PC-3 (cell line): ENCODE results near the gene BLZF1.

Source experiments
- EZH2 ChIP-seq: fragments of 300-600 bp; sonication (generic); IDR thresholded peaks from one replicate; pipeline ENCODE4 v1.6.1; 2017; ENCODE audit warnings: antibody characterized with exemption, mild to moderate bottlenecking, low read length; ENCODE audit not compliant: unreplicated experiment
- TF ChIP-seq, protein P1 (sequence below): fragments of 300-600 bp; sonication (generic); conservative IDR thresholded peaks from 2 replicates; pipeline ENCODE4 v1.5.1; 2017; ENCODE audit warnings: antibody characterized with exemption, low read depth, mild to moderate bottlenecking, low read length

DNA sequence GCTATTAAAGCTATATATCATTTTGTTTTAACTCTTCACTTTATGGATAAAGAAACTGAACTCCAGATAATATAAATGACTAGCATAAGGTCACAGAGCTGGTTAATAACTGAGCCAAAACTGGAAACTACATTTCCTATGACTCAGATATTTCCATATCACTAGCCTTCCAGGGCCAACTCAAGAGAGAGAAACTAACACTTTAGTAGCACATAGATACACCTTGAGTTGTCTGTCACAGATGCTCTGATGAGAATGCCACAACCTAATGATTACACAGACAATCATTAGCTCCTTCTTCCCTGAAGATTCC, 41.1 kb upstream of the BLZF1 start:
- TF ChIP-seq, protein P1, sequence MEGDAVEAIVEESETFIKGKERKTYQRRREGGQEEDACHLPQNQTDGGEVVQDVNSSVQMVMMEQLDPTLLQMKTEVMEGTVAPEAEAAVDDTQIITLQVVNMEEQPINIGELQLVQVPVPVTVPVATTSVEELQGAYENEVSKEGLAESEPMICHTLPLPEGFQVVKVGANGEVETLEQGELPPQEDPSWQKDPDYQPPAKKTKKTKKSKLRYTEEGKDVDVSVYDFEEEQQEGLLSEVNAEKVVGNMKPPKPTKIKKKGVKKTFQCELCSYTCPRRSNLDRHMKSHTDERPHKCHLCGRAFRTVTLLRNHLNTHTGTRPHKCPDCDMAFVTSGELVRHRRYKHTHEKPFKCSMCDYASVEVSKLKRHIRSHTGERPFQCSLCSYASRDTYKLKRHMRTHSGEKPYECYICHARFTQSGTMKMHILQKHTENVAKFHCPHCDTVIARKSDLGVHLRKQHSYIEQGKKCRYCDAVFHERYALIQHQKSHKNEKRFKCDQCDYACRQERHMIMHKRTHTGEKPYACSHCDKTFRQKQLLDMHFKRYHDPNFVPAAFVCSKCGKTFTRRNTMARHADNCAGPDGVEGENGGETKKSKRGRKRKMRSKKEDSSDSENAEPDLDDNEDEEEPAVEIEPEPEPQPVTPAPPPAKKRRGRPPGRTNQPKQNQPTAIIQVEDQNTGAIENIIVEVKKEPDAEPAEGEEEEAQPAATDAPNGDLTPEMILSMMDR = no peak
- TF ChIP-seq EZH2 = no peak
